Glutamatergic neuron (in vitro differentiated cells): Measurements from ENCODE around the gene LIMS1. TPM values are rescaled to one million over a fixed set of nuclear protein-coding genes. Genes with fewer than 3 reads are reported as not detected.
A peak's percentile ranks its signal among the peaks of the same experiment; 100 is the strongest.
"Not testable (repeated sequence)": the region's sequence is repeated elsewhere in the genome, so short reads cannot be mapped to it uniquely, and the experiment has no call there.

ENCODE experiments used
- DNase-seq: peaks from one replicate; pipeline ENCODE4 v3.0.0; 2022
- H3K27ac Mint-ChIP-seq: one replicate; pipeline ENCODE4 v1.8.0; 2020; ENCODE audit warnings: mild to moderate bottlenecking, mixed read lengths, inconsistent platforms; ENCODE audit not compliant: unreplicated experiment
- H3K27me3 Mint-ChIP-seq: one replicate; pipeline ENCODE4 v1.8.0; 2020; ENCODE audit warnings: mild to moderate bottlenecking, moderate library complexity, mixed read lengths, inconsistent platforms; ENCODE audit not compliant: unreplicated experiment
- H3K36me3 Mint-ChIP-seq: one replicate; pipeline ENCODE4 v1.8.0; 2020; ENCODE audit warnings: mild to moderate bottlenecking, mixed read lengths, inconsistent platforms; ENCODE audit not compliant: unreplicated experiment
- H3K4me1 Mint-ChIP-seq: one replicate; pipeline ENCODE4 v1.8.0; 2020; ENCODE audit warnings: mild to moderate bottlenecking, low read depth, mixed read lengths, inconsistent platforms; ENCODE audit not compliant: unreplicated experiment
- H3K4me3 Mint-ChIP-seq: one replicate; pipeline ENCODE4 v1.8.0; 2020; ENCODE audit warnings: mild to moderate bottlenecking, mixed read lengths, inconsistent platforms; ENCODE audit not compliant: unreplicated experiment
- H3K9me3 Mint-ChIP-seq: one replicate; pipeline ENCODE4 v1.8.0; 2020; ENCODE audit warnings: mild to moderate bottlenecking, moderate library complexity, mixed read lengths, inconsistent platforms; ENCODE audit not compliant: unreplicated experiment
- CTCF ChIP-seq: fragments of 200-600 bp; sonication (generic); IDR thresholded peaks from one replicate; pipeline ENCODE4 v1.5.0; 2021; ENCODE audit not compliant: partially characterized antibody, unreplicated experiment
- long read RNA-seq: library from polyadenylated mRNA; unstranded; transcript quantifications from one replicate; pipeline ENCODE4 v2.0.0, GENCODE V29; 2020; ENCODE audit not compliant: unreplicated experiment
- total RNA-seq: library from RNA; stranded (reverse); fragmentation: NEBNext Ultra II Directional; extraction: Animal tissue kit (Norgen Biotek cat#: 25700); gene quantifications from one replicate; pipeline ENCODE4 v1.2.1, GENCODE V29; 2021; ENCODE audit not compliant: unreplicated experiment

Gene LIMS1, protein sequence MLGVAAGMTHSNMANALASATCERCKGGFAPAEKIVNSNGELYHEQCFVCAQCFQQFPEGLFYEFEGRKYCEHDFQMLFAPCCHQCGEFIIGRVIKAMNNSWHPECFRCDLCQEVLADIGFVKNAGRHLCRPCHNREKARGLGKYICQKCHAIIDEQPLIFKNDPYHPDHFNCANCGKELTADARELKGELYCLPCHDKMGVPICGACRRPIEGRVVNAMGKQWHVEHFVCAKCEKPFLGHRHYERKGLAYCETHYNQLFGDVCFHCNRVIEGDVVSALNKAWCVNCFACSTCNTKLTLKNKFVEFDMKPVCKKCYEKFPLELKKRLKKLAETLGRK
- 18.5 TPM for total RNA-seq
- long read RNA-seq, partial matches to known transcripts: 0 of 5 reads
- long read RNA-seq, other reads (novel, unspliced or antisense): 4 of 5 reads

GRCh38 chr2:108533832-108534583 lies at the start of gene LIMS1:
LIMS1 (plus strand) TSS chr2:108534470; CDS start chr2:108534563, 93 bp downstream.
- Mint-ChIP-seq H3K27ac (peak within 1 kb of the TSS; percentile 93), H3K36me3 (no peaks in the 10 kb centered on the region)

DNA sequence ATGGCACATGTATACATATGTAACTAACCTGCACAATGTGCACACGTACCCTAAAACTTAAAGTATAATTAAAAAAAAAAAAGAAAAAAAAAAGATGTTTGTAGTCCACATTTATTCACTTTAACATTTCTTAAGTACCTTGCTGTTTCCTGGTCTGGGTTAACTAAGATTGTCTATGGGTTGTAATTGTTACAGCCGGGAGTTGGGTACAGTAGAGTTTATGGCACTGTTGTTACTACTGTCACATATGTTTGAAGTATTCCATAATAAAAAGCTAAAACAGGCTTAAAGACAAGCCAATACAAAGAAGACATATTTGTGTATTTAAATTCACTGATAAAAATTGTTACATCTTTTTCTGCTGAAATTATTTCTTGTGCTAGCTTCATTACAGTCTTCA lies 49.0 kb upstream of the LIMS1 start:
- Mint-ChIP-seq H3K4me1 (no peaks in the 10 kb centered on the region), H3K4me3 (no peak overlapping the region), H3K27ac (no peak overlapping the region), H3K9me3 (no peaks in the 10 kb centered on the region), H3K36me3 (no peaks in the 10 kb centered on the region), H3K27me3 (no peaks in the 10 kb centered on the region)
- no peak for TF ChIP-seq CTCF
- DNase-seq: no peak

More at GRCh38 chr2:108533832-108534583, at the start of gene LIMS1:
- Mint-ChIP-seq H3K4me1 (peaks cover 2% of the 10 kb centered on the region), H3K27me3 (peaks cover 1% of the 10 kb centered on the region), H3K9me3 (peaks cover 1% of the 10 kb centered on the region), H3K4me3 (peak within 1 kb of the TSS; percentile 93)
- DNase-seq: peak; percentile 91
- no peak for TF ChIP-seq CTCF

GRCh38 chr2:108490506-108491122 lies 43.7 kb upstream of the LIMS1 start:
- Mint-ChIP-seq H3K36me3 (no peaks in the 10 kb centered on the region), H3K27ac (no peak overlapping the region), H3K4me1 (no peaks in the 10 kb centered on the region), H3K4me3 (no peak overlapping the region), H3K27me3 (peaks cover 2% of the 10 kb centered on the region), H3K9me3 (no peaks in the 10 kb centered on the region)
- TF ChIP-seq CTCF: no peak
- no peak for DNase-seq

DNA sequence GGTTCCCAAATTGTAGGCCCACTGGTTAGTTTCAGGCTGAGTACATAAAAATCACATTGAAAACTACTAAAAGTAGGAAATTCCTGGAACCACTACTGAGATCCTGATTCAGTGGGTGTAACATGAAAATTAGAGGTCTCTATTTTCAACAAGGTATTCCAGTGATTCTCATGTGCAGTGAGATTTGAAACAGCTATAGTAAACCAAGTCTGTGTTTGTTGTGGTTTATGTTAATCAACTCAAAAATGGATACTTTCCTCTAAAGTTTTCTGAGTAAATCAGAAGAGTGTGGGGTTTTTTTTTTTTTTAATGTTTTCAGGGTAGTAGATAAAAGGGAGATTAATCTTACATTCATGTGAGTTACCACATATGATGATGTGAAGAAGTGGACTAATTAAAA lies 42.4 kb upstream of the LIMS1 start:
- H3K4me1 Mint-ChIP-seq: no peaks in the 10 kb centered on the region
- peaks cover 2% of the 10 kb centered on the region for H3K27me3 Mint-ChIP-seq
- no peak overlapping the region for H3K27ac Mint-ChIP-seq
- no peaks in the 10 kb centered on the region for H3K9me3 Mint-ChIP-seq
- no peak for DNase-seq
- no peak overlapping the region for H3K4me3 Mint-ChIP-seq
- no peak for TF ChIP-seq CTCF
- no peaks in the 10 kb centered on the region for H3K36me3 Mint-ChIP-seq

DNA sequence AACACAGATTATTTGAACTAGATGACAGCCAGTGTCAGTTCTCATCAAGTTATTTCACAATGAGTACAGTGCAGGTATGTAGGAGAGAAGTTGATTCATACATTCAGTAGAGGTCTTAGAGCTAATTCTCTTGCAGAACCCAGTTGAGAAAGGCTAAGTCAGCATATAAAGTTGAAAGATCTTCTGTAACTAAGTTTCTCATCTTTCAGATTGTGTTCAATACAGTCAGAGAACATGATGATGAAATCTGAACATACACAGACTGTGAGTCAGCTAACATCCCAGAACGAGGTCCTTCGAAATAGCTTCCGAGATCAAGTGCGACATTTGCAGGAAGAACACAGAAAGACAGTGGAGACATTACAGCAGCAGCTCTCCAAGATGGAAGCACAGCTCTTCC lies 41.9 kb upstream of the LIMS1 start:
- H3K4me1 Mint-ChIP-seq: no peaks in the 10 kb centered on the region
- H3K9me3 Mint-ChIP-seq: no peaks in the 10 kb centered on the region
- no peak overlapping the region for H3K27ac Mint-ChIP-seq
- no peaks in the 10 kb centered on the region for H3K36me3 Mint-ChIP-seq
- no peak for DNase-seq
- TF ChIP-seq CTCF: no peak
- peaks cover 2% of the 10 kb centered on the region for H3K27me3 Mint-ChIP-seq
- H3K4me3 Mint-ChIP-seq: no peak overlapping the region

- H3K9me3 Mint-ChIP-seq: not testable (repeated sequence)
Measured at GRCh38 chr2:108496167-108496566, 38.1 kb upstream of the LIMS1 start.

GRCh38 chr2:108507620-108508019 lies 26.6 kb upstream of the LIMS1 start:
- not testable (repeated sequence) for H3K4me3 Mint-ChIP-seq, H3K27ac Mint-ChIP-seq, DNase-seq, H3K27me3 Mint-ChIP-seq, H3K36me3 Mint-ChIP-seq, H3K9me3 Mint-ChIP-seq, H3K4me1 Mint-ChIP-seq

More at GRCh38 chr2:108496167-108496566, 38.1 kb upstream of the LIMS1 start:
- H3K4me1 Mint-ChIP-seq, H3K27me3 Mint-ChIP-seq, H3K27ac Mint-ChIP-seq, DNase-seq, H3K4me3 Mint-ChIP-seq, H3K36me3 Mint-ChIP-seq: not testable (repeated sequence)
